DMS79 (cell line): ENCODE results near the gene TMEM179B.
A peak's percentile ranks its signal among the peaks of the same experiment; 100 is the strongest.
"Not testable (repeated sequence)": the region's sequence is repeated elsewhere in the genome, so short reads cannot be mapped to it uniquely, and the experiment has no call there.

ENCODE experiments used
- DNase-seq: peaks from one replicate; lab custom pipeline; 2025; lab: John Stamatoyannopoulos, UW

Gene TMEM179B

GRCh38 chr11:62787005-62787759 lies at the start of gene TMEM179B:
TSS of gene TMEM179B (plus strand) at chr11:62787402. CDS start at chr11:62787432, 30 bp downstream.
- DNase-seq: peak; percentile 95

- no peak for DNase-seq
Observed at GRCh38 chr11:62747475-62748160, 39.6 kb upstream of the TMEM179B start.

GRCh38 chr11:62749931-62750330 lies 37.3 kb upstream of the TMEM179B start:
- not testable (repeated sequence) for DNase-seq

- no peak for DNase-seq
Observed at GRCh38 chr11:62752177-62752785, 34.9 kb upstream of the TMEM179B start.

- DNase-seq: no peak
Observed at GRCh38 chr11:62752994-62753735, 34.0 kb upstream of the TMEM179B start.

- peak; percentile 99 for DNase-seq
Observed at GRCh38 chr11:62753736-62754603, 33.2 kb upstream of the TMEM179B start, which contains the start of gene ZBTB3. TSS of gene ZBTB3 (minus strand) at chr11:62754160. CDS start at chr11:62753664, 496 bp downstream.

GRCh38 chr11:62755086-62755615 lies 32.1 kb upstream of the TMEM179B start:
- no peak for DNase-seq

- DNase-seq: no peak
Observed at GRCh38 chr11:62757846-62758788, 29.1 kb upstream of the TMEM179B start.

- not testable (repeated sequence) for DNase-seq
Observed at GRCh38 chr11:62760867-62761227, 26.4 kb upstream of the TMEM179B start.

GRCh38 chr11:62770778-62771143 lies 16.4 kb upstream of the TMEM179B start:
- DNase-seq: no peak

GRCh38 chr11:62771144-62772021 lies 15.8 kb upstream of the TMEM179B start, which contains the start of gene TAF6L:
TSS of gene TAF6L (plus strand) at chr11:62771396. CDS start at chr11:62775784, 4,388 bp downstream.
- DNase-seq: peak; percentile 95

GRCh38 chr11:62774407-62774806 lies 12.8 kb upstream of the TMEM179B start:
- DNase-seq: no peak

- no peak for DNase-seq
Observed at GRCh38 chr11:62775646-62776045, 11.6 kb upstream of the TMEM179B start.

- no peak for DNase-seq
Observed at GRCh38 chr11:62777389-62777788, 9.8 kb upstream of the TMEM179B start.

GRCh38 chr11:62778441-62778840 lies 8.8 kb upstream of the TMEM179B start:
- DNase-seq: no peak

- DNase-seq: no peak
Observed at GRCh38 chr11:62782753-62783152, 4.4 kb upstream of the TMEM179B start.

- DNase-seq: peak; percentile 60
Observed at GRCh38 chr11:62786318-62787004, 741 bp upstream of the TMEM179B start.

- no peak for DNase-seq
Observed at GRCh38 chr11:62788991-62789390, 1.8 kb downstream of the TMEM179B start.
